Measurements from ENCODE around the gene RGS9. TPM values are rescaled to one million over a fixed set of nuclear protein-coding genes. Genes with fewer than 3 reads are reported as not detected.

Gene RGS9
- total RNA-seq, 4 donors from 2014 or later, result 4.0 to 25.6 (median 7.9) TPM

DNA sequence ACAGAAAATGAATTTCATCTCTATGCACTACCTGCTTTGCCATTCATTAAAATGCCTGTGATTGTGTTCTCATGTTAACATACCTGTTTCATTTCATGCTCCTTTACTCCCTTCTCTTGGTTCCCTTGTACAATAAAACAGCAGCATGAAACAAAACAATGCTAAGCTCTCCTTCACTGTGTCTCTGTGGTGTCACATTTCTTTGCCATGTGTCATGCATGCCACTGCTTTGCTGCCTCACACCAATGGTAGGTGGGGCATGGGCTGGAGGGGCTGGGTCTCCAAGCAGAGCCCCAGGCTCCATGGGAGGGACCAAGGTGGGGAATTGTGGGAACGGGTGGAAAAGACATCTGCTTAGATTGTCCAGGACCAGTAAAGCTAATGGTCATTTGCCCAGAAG, 83.6 kb downstream of the RGS9 start:
- Histone ChIP-seq H3K27me3 (no peaks in the 10 kb centered on the region), H3K4me3 (no peak overlapping the region), H3K9me3 (no peaks in the 10 kb centered on the region), H3K36me3 (no peaks in the 10 kb centered on the region), H3K4me1 (no peaks in the 10 kb centered on the region), H3K27ac (no peak overlapping the region)
- no peak for DNase-seq
- no peak for TF ChIP-seq POLR2A (IDR thresholded peaks at IDR 0.05)
- TF ChIP-seq, protein P1, sequence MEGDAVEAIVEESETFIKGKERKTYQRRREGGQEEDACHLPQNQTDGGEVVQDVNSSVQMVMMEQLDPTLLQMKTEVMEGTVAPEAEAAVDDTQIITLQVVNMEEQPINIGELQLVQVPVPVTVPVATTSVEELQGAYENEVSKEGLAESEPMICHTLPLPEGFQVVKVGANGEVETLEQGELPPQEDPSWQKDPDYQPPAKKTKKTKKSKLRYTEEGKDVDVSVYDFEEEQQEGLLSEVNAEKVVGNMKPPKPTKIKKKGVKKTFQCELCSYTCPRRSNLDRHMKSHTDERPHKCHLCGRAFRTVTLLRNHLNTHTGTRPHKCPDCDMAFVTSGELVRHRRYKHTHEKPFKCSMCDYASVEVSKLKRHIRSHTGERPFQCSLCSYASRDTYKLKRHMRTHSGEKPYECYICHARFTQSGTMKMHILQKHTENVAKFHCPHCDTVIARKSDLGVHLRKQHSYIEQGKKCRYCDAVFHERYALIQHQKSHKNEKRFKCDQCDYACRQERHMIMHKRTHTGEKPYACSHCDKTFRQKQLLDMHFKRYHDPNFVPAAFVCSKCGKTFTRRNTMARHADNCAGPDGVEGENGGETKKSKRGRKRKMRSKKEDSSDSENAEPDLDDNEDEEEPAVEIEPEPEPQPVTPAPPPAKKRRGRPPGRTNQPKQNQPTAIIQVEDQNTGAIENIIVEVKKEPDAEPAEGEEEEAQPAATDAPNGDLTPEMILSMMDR (IDR thresholded peaks at IDR 0.05), result no peak

DNA sequence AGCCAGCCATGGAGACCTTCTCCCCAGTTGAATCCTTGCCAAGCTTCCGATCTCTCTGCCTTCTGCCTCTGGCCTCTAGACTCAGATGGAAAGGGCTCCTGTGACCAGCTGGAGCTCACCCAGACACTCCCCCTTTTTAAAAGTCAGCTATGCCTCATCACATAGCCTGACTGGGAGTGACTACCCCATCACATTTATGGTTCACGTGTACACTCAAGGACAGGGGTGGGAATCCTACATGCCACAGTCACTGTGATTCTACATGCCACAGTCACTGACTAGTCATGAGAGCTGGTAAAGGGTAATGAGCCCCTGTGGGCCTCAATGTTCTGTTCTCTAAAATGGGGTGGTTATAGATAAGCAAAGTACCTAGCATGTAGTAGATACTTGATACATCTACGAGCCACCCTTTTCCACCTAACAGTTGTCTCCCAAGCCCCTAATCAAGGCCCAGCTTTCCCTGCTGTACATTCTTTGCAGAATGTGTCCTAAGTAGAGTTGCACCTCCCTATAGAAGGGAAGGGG, 85.1 kb downstream of the RGS9 start:
- H3K27me3 ChIP-seq, result no peaks in the 10 kb centered on the region
- no peak overlapping the region for H3K4me3 ChIP-seq
- no peak for TF ChIP-seq POLR2A (IDR thresholded peaks at IDR 0.05)
- TF ChIP-seq, protein P1 (IDR thresholded peaks at IDR 0.05), result no peak
- DNase-seq, result no peak
- no peak overlapping the region for H3K27ac ChIP-seq
- H3K4me1 ChIP-seq, result no peaks in the 10 kb centered on the region
- no peaks in the 10 kb centered on the region for H3K9me3 ChIP-seq
- H3K36me3 ChIP-seq, result no peaks in the 10 kb centered on the region

DNA sequence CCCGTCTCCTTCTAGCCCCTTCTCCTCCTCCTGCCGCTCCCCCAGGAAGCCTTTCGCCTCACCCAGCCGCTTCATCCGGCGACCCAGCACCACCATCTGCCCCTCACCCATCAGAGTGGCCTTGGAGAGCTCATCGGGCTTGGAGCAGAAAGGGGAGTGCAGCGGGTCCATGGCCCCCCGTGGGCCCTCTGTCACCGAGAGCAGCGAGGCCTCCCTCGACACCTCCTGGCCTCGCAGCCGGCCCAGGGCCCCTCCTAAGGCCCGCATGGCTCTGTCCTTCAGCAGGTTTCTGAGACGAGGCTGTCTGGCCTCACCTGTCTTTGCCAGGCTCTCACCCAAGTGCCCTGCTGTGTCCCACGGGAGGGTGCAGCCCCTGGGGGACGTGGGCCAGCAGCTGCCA, 87.9 kb downstream of the RGS9 start:
- TF ChIP-seq POLR2A (IDR thresholded peaks at IDR 0.05), result no peak
- TF ChIP-seq, protein P1 (IDR thresholded peaks at IDR 0.05), result no peak
- H3K27me3 ChIP-seq, result no peaks in the 10 kb centered on the region

DNA sequence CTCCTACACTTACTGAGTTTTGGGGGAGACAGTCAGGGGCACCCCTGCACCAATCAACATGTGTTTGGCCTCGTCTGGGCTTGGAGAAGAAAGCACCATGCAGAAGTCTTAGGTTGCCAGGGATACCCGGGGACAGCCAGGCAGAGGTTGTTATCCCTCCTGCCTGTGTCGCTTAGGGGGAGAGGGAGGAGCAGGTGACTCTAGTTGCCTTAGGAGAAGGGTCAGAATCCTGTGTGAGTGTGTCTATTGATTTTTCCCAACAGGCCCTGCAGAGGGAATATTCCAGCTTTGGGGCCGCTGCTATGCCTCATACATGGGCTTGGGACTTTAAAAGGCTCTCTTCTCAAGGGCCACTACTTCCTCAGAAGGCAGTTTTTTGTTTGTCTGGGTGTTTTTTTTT, 89.1 kb downstream of the RGS9 start:
- Histone ChIP-seq H3K9me3 (no peaks in the 10 kb centered on the region), H3K4me3 (no peak overlapping the region), H3K27me3 (no peaks in the 10 kb centered on the region), H3K36me3 (no peaks in the 10 kb centered on the region), H3K27ac (no peak overlapping the region), H3K4me1 (peaks cover 0 to 13% (median 4%) of the 10 kb centered on the region in 4 donors)
- TF ChIP-seq POLR2A (IDR thresholded peaks at IDR 0.05), result no peak
- TF ChIP-seq, protein P1 (IDR thresholded peaks at IDR 0.05), result no peak
- DNase-seq, result no peak

More for the DNA sequence above, 87.9 kb downstream of the RGS9 start:
- no peak overlapping the region for H3K4me3 ChIP-seq
- H3K9me3 ChIP-seq, result no peaks in the 10 kb centered on the region
- H3K36me3 ChIP-seq, result no peaks in the 10 kb centered on the region
- H3K4me1 ChIP-seq, result peaks cover 0 to 13% (median 4%) of the 10 kb centered on the region in 4 donors
- DNase-seq, result no peak
- no peak overlapping the region for H3K27ac ChIP-seq

DNA sequence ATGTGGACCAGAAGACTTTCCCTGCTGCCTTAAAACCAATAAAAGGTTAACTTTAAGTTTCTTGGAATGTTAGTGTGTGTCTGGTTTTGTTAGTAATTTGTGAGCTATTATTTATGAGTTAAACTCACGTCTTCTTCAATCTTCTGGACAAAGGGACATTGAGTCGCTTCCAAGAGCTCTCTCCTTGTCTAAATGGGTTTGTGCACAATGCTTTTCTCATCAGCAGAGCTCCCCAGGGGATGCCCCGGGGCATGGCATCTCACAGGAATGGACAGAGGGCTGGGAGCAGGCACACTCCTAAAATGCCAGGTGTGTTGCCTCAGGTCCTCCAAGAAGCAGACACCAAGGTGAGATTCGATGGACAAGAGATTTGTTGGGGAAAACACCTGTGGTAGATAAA, 90.5 kb downstream of the RGS9 start:
- no peak overlapping the region for H3K4me3 ChIP-seq
- no peaks in the 10 kb centered on the region for H3K27me3 ChIP-seq

More for the DNA sequence above, 90.5 kb downstream of the RGS9 start:
- peaks cover 0 to 16% (median 4%) of the 10 kb centered on the region in 4 donors for H3K4me1 ChIP-seq
- DNase-seq, result no peak
- TF ChIP-seq, protein P1 (IDR thresholded peaks at IDR 0.05), result no peak
- TF ChIP-seq POLR2A (IDR thresholded peaks at IDR 0.05), result no peak
- H3K27ac ChIP-seq, result no peak overlapping the region
- no peaks in the 10 kb centered on the region for H3K36me3 ChIP-seq
- no peaks in the 10 kb centered on the region for H3K9me3 ChIP-seq

Data from Peyer's patch (tissue), 4 donors.